ENCODE data around the gene PRODH2. TPM values are rescaled to one million over a fixed set of nuclear protein-coding genes. Genes with fewer than 3 reads are reported as not detected.

PRODH2 gene
- polyA plus RNA-seq, 1 of the 3 experiments (the other 2 are of a cell fraction) = not detected

- Histone ChIP-seq H3K9me2 (no peaks in the 10 kb centered on the region), H3K79me2 (ENCODE audit: insufficient read depth) (peaks cover 29% of the 10 kb centered on the region), H2AFZ (ENCODE audit: low read depth) (no peak overlapping the region), H3K4me2 (no peak overlapping the region), H3F3A (replicated peaks; ENCODE audit: insufficient read depth) (peaks cover 10% of the 10 kb centered on the region), H3K36me3 (replicated peaks in 1 of 2; ENCODE audit: control insufficient read depth in 1 of 2, insufficient read depth in 2 of 2, low read length in 1 of 2) (peaks cover 5 to 32% of the 10 kb centered on the region in 2 experiments), H4K20me1 (ENCODE audit: insufficient read depth) (no peaks in the 10 kb centered on the region; the same call in 1 of the 2 replicates), H3K4me3 (ENCODE audit: low read depth in 2 of 2, low read length in 1 of 2) (no peak overlapping the region), H3K4me1 (ENCODE audit: control insufficient read depth in 1 of 2, insufficient read depth in 2 of 2, low read depth in 1 of 2, low read length in 1 of 2) (peaks cover 10 to 15% of the 10 kb centered on the region in 2 experiments; a peak in 3 of 4 replicates), H3K27me3 (ENCODE audit: insufficient read depth) (no peaks in the 10 kb centered on the region), H3K27ac (ENCODE audit: low read depth in 2 of 2, low read length in 1 of 2) (no peak overlapping the region), H3K9ac (no peak overlapping the region), H3K9me3 (no peaks in the 10 kb centered on the region)
- WGBS (ENCODE audit: low lambda C conversion rate) = 96% methylated on average over 11 of the region's 20 CpGs
- ChIA-PET POLR2A (no interaction called here), CTCF (no interaction called here)
- TF ChIP-seq FOXM1 (IDR thresholded peaks at IDR 0.05; ENCODE audit: low read depth) = no peak
- no peak for TF ChIP-seq FOSL2 (IDR thresholded peaks at IDR 0.05; ENCODE audit: borderline replicate concordance, low read depth)
- TF ChIP-seq, protein P1, sequence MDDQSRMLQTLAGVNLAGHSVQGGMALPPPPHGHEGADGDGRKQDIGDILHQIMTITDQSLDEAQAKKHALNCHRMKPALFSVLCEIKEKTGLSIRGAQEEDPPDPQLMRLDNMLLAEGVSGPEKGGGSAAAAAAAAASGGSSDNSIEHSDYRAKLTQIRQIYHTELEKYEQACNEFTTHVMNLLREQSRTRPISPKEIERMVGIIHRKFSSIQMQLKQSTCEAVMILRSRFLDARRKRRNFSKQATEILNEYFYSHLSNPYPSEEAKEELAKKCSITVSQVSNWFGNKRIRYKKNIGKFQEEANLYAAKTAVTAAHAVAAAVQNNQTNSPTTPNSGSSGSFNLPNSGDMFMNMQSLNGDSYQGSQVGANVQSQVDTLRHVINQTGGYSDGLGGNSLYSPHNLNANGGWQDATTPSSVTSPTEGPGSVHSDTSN (IDR thresholded peaks at IDR 0.05) = no peak
- no peak for TF ChIP-seq MXI1 (IDR thresholded peaks at IDR 0.05; ENCODE audit: low read depth, low read length)
- no peak for TF ChIP-seq TEAD4 (IDR thresholded peaks at IDR 0.05; ENCODE audit: borderline replicate concordance, insufficient read depth)
- DNase-seq = no peak
Measured at GRCh38 chr19:35753634-35754369, 58.8 kb downstream of the PRODH2 start.

- POLR2A ChIA-PET = no interaction called here
- WGBS (ENCODE audit: low lambda C conversion rate) = 93% methylated on average over 7 of the region's 20 CpGs
- DNase-seq = no peak
Measured at GRCh38 chr19:35752746-35753350, 59.8 kb downstream of the PRODH2 start.

More at GRCh38 chr19:35752746-35753350, 59.8 kb downstream of the PRODH2 start:
- H3K9me2 ChIP-seq = no peaks in the 10 kb centered on the region
- CTCF ChIA-PET = interaction anchor here (1.8 kb wide), 1 partner anchor 67 kb away, joined by 6 read pairs; no protein-coding TSS in a partner anchor
- no peaks in the 10 kb centered on the region for H3K9me3 ChIP-seq
- no peak overlapping the region for H3K27ac ChIP-seq (ENCODE audit: low read depth in 2 of 2, low read length in 1 of 2)
- TF ChIP-seq EZH2phosphoT487 (IDR thresholded peaks at IDR 0.05; ENCODE audit: borderline replicate concordance, low read depth) (no peak), ZBTB33 (IDR thresholded peaks at IDR 0.05; ENCODE audit: borderline replicate concordance, low read depth) (no peak), POLR2AphosphoS5 (IDR thresholded peaks at IDR 0.05; ENCODE audit: low read depth, low read length) (no peak), TAF1 (IDR thresholded peaks at IDR 0.05; ENCODE audit: borderline replicate concordance, low read depth, low read length) (no peak), TCF12 (IDR thresholded peaks at IDR 0.05) (no peak), JUND (IDR thresholded peaks at IDR 0.05) (no peak), FOXJ3 (CRISPR knock-in tag; IDR thresholded peaks at IDR 0.05) (no peak), SMC3 (IDR thresholded peaks at IDR 0.05; ENCODE audit: low read depth, low read length) (no peak), MEF2A (IDR thresholded peaks at IDR 0.05; ENCODE audit: borderline replicate concordance, low read depth) (no peak), NRF1 (IDR thresholded peaks at IDR 0.05; ENCODE audit: low read depth, low read length) (no peak), RXRA (IDR thresholded peaks at IDR 0.05; ENCODE audit: borderline replicate concordance, low read depth) (no peak)
- TF ChIP-seq, protein P2, sequence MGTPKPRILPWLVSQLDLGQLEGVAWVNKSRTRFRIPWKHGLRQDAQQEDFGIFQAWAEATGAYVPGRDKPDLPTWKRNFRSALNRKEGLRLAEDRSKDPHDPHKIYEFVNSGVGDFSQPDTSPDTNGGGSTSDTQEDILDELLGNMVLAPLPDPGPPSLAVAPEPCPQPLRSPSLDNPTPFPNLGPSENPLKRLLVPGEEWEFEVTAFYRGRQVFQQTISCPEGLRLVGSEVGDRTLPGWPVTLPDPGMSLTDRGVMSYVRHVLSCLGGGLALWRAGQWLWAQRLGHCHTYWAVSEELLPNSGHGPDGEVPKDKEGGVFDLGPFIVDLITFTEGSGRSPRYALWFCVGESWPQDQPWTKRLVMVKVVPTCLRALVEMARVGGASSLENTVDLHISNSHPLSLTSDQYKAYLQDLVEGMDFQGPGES (IDR thresholded peaks at IDR 0.05; ENCODE audit: low read depth, low read length) = no peak
- TF ChIP-seq, protein P3, sequence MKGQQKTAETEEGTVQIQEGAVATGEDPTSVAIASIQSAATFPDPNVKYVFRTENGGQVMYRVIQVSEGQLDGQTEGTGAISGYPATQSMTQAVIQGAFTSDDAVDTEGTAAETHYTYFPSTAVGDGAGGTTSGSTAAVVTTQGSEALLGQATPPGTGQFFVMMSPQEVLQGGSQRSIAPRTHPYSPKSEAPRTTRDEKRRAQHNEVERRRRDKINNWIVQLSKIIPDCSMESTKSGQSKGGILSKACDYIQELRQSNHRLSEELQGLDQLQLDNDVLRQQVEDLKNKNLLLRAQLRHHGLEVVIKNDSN (IDR thresholded peaks at IDR 0.05; ENCODE audit: borderline replicate concordance, low read depth) = no peak
- TF ChIP-seq, protein P4, sequence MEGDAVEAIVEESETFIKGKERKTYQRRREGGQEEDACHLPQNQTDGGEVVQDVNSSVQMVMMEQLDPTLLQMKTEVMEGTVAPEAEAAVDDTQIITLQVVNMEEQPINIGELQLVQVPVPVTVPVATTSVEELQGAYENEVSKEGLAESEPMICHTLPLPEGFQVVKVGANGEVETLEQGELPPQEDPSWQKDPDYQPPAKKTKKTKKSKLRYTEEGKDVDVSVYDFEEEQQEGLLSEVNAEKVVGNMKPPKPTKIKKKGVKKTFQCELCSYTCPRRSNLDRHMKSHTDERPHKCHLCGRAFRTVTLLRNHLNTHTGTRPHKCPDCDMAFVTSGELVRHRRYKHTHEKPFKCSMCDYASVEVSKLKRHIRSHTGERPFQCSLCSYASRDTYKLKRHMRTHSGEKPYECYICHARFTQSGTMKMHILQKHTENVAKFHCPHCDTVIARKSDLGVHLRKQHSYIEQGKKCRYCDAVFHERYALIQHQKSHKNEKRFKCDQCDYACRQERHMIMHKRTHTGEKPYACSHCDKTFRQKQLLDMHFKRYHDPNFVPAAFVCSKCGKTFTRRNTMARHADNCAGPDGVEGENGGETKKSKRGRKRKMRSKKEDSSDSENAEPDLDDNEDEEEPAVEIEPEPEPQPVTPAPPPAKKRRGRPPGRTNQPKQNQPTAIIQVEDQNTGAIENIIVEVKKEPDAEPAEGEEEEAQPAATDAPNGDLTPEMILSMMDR (IDR thresholded peaks at IDR 0.05) = no peak
- no peak overlapping the region for H3K4me3 ChIP-seq (ENCODE audit: low read depth in 2 of 2, low read length in 1 of 2)
- no peaks in the 10 kb centered on the region for H3K27me3 ChIP-seq (ENCODE audit: insufficient read depth)
- H3K9ac ChIP-seq = no peak overlapping the region
- peaks cover 6 to 32% of the 10 kb centered on the region in 2 experiments for H3K36me3 ChIP-seq (replicated peaks in 1 of 2; ENCODE audit: control insufficient read depth in 1 of 2, insufficient read depth in 2 of 2, low read length in 1 of 2)
- H3K79me2 ChIP-seq (ENCODE audit: insufficient read depth) = peaks cover 28% of the 10 kb centered on the region
- no peaks in the 10 kb centered on the region for H4K20me1 ChIP-seq (ENCODE audit: insufficient read depth)
- no peak overlapping the region for H2AFZ ChIP-seq (ENCODE audit: low read depth)
- H3K4me1 ChIP-seq (ENCODE audit: control insufficient read depth in 1 of 2, insufficient read depth in 2 of 2, low read depth in 1 of 2, low read length in 1 of 2) = peaks cover 9 to 15% of the 10 kb centered on the region in 2 experiments; a peak in 2 of 4 replicates
- peaks cover 11% of the 10 kb centered on the region for H3F3A ChIP-seq (replicated peaks; ENCODE audit: insufficient read depth)
- H3K4me2 ChIP-seq = no peak overlapping the region

Measured in SK-N-SH (cell line).